Measurements from ENCODE around the gene PON2.

DNA sequence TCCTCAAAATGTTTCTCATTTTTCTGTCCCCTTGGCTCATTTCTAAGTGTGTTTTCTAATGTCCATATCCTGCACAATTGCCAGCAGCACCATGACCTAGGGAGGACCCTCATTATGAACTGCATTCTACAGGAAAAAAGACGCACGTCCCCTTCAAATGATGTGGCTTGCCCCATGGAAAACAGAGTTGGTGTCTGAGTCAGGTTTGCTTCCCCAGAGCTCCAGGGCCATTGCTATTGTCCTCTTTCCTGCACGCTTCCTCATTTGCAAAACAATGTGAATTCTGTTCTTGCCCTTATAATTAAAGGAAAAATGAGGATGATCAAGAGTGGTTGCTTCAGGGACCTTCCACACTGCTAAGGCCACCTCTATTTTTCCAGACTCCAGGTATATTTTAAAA lies 36.2 kb upstream of the PON2 start:
- TF ChIP-seq, protein P1, sequence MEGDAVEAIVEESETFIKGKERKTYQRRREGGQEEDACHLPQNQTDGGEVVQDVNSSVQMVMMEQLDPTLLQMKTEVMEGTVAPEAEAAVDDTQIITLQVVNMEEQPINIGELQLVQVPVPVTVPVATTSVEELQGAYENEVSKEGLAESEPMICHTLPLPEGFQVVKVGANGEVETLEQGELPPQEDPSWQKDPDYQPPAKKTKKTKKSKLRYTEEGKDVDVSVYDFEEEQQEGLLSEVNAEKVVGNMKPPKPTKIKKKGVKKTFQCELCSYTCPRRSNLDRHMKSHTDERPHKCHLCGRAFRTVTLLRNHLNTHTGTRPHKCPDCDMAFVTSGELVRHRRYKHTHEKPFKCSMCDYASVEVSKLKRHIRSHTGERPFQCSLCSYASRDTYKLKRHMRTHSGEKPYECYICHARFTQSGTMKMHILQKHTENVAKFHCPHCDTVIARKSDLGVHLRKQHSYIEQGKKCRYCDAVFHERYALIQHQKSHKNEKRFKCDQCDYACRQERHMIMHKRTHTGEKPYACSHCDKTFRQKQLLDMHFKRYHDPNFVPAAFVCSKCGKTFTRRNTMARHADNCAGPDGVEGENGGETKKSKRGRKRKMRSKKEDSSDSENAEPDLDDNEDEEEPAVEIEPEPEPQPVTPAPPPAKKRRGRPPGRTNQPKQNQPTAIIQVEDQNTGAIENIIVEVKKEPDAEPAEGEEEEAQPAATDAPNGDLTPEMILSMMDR (optimal IDR thresholded peaks at IDR 0.05 in 1 of 3, IDR thresholded peaks at IDR 0.05 in 1 of 3, conservative IDR thresholded peaks at IDR 0.05 in 1 of 3; ENCODE audit: extremely low read depth in 1 of 3, insufficient read depth in 2 of 3, low read length in 3 of 3): no peak
- no peak for TF ChIP-seq EZH2 (IDR thresholded peaks at IDR 0.05; ENCODE audit: low read length)

All from keratinocyte (primary cell).